Vagina (tissue), 2 donors: ENCODE measurements around the gene C1QTNF6.
"Not testable (repeated sequence)": the region's sequence is repeated elsewhere in the genome, so short reads cannot be mapped to it uniquely, and the experiment has no call there.

Experiments
- CTCF ChIP-seq, 3 experiments: fragments of 450-650 bp in 2 of 3; fragments of 200-600 bp in 1 of 3; sonication (generic) in 1 of 3; IDR thresholded peaks; one replicate each; pipeline ENCODE4 v1.5.1; 2017 to 2019; ENCODE audit warnings: antibody characterized with exemption in 3 of 3, mild to moderate bottlenecking in 2 of 3, moderate library complexity in 2 of 3
- POLR2A ChIP-seq, 2 donors: fragments of 450-650 bp; IDR thresholded peaks; one replicate each; pipeline ENCODE4 v1.6.1; 2017; ENCODE audit warnings: antibody characterized with exemption in 2 of 2, mild to moderate bottlenecking in 2 of 2, moderate library complexity in 2 of 2
- POLR2AphosphoS5 ChIP-seq, 2 donors: sonication (generic); formaldehyde crosslinking; IDR thresholded peaks; one replicate each; pipeline ENCODE4 v1.9.0; 2017; ENCODE audit warnings: antibody characterized with exemption in 2 of 2, mild to moderate bottlenecking in 2 of 2, low read depth in 1 of 2; ENCODE audit not compliant: insufficient read depth in 1 of 2

- TF ChIP-seq CTCF (IDR thresholded peaks at IDR 0.05); POLR2A (IDR thresholded peaks at IDR 0.05); POLR2AphosphoS5 (IDR thresholded peaks at IDR 0.05; ENCODE audit: insufficient read depth in 1 of 2, low read depth in 1 of 2): not testable (repeated sequence)
These were observed 13.4 kb upstream of the C1QTNF6 start for GRCh38 chr22:37201443-37201820.
